Measurements from ENCODE around the gene TSHZ1.

GRCh38 chr18:75261430-75262223, 51.0 kb downstream of the TSHZ1 start:
- no peak for TF ChIP-seq EP300 (IDR thresholded peaks at IDR 0.05)
- TF ChIP-seq, protein P1, sequence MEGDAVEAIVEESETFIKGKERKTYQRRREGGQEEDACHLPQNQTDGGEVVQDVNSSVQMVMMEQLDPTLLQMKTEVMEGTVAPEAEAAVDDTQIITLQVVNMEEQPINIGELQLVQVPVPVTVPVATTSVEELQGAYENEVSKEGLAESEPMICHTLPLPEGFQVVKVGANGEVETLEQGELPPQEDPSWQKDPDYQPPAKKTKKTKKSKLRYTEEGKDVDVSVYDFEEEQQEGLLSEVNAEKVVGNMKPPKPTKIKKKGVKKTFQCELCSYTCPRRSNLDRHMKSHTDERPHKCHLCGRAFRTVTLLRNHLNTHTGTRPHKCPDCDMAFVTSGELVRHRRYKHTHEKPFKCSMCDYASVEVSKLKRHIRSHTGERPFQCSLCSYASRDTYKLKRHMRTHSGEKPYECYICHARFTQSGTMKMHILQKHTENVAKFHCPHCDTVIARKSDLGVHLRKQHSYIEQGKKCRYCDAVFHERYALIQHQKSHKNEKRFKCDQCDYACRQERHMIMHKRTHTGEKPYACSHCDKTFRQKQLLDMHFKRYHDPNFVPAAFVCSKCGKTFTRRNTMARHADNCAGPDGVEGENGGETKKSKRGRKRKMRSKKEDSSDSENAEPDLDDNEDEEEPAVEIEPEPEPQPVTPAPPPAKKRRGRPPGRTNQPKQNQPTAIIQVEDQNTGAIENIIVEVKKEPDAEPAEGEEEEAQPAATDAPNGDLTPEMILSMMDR (IDR thresholded peaks at IDR 0.05): no peak
